ENCODE data around the gene RAVER1.

- TF ChIP-seq, protein P1, sequence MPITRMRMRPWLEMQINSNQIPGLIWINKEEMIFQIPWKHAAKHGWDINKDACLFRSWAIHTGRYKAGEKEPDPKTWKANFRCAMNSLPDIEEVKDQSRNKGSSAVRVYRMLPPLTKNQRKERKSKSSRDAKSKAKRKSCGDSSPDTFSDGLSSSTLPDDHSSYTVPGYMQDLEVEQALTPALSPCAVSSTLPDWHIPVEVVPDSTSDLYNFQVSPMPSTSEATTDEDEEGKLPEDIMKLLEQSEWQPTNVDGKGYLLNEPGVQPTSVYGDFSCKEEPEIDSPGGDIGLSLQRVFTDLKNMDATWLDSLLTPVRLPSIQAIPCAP (CRISPR knock-in tag; IDR thresholded peaks at IDR 0.05; ENCODE audit: low read depth): no peak
- TF ChIP-seq ZNF367 (CRISPR knock-in tag; IDR thresholded peaks at IDR 0.05; ENCODE audit: borderline replicate concordance) (no peak), ZNF329 (CRISPR knock-in tag; IDR thresholded peaks at IDR 0.05; ENCODE audit: low read depth) (no peak), E2F5 (CRISPR knock-in tag; conservative IDR thresholded peaks at IDR 0.05) (no peak), POLR2A (IDR thresholded peaks at IDR 0.05; ENCODE audit: insufficient read depth in 1 of 2, low read depth in 2 of 2, low read length in 2 of 2) (no peak), TCF12 (IDR thresholded peaks at IDR 0.05) (no peak), TCF12 (CRISPR knock-in tag; IDR thresholded peaks at IDR 0.05) (no peak), ZNF709 (CRISPR knock-in tag; IDR thresholded peaks at IDR 0.05) (no peak), ZNF639 (CRISPR knock-in tag; conservative IDR thresholded peaks at IDR 0.05) (no peak), ZFX (CRISPR knock-in tag; IDR thresholded peaks at IDR 0.05; ENCODE audit: low read depth) (no peak), ZKSCAN1 (IDR thresholded peaks at IDR 0.05; ENCODE audit: low read length) (no peak), TAF15 (IDR thresholded peaks at IDR 0.05; ENCODE audit: low read depth, low read length, poor library complexity, severe bottlenecking) (no peak)
- TF ChIP-seq, protein P2, sequence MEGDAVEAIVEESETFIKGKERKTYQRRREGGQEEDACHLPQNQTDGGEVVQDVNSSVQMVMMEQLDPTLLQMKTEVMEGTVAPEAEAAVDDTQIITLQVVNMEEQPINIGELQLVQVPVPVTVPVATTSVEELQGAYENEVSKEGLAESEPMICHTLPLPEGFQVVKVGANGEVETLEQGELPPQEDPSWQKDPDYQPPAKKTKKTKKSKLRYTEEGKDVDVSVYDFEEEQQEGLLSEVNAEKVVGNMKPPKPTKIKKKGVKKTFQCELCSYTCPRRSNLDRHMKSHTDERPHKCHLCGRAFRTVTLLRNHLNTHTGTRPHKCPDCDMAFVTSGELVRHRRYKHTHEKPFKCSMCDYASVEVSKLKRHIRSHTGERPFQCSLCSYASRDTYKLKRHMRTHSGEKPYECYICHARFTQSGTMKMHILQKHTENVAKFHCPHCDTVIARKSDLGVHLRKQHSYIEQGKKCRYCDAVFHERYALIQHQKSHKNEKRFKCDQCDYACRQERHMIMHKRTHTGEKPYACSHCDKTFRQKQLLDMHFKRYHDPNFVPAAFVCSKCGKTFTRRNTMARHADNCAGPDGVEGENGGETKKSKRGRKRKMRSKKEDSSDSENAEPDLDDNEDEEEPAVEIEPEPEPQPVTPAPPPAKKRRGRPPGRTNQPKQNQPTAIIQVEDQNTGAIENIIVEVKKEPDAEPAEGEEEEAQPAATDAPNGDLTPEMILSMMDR (CRISPR knock-in tag; IDR thresholded peaks at IDR 0.05): no peak
- TF ChIP-seq, protein P3, sequence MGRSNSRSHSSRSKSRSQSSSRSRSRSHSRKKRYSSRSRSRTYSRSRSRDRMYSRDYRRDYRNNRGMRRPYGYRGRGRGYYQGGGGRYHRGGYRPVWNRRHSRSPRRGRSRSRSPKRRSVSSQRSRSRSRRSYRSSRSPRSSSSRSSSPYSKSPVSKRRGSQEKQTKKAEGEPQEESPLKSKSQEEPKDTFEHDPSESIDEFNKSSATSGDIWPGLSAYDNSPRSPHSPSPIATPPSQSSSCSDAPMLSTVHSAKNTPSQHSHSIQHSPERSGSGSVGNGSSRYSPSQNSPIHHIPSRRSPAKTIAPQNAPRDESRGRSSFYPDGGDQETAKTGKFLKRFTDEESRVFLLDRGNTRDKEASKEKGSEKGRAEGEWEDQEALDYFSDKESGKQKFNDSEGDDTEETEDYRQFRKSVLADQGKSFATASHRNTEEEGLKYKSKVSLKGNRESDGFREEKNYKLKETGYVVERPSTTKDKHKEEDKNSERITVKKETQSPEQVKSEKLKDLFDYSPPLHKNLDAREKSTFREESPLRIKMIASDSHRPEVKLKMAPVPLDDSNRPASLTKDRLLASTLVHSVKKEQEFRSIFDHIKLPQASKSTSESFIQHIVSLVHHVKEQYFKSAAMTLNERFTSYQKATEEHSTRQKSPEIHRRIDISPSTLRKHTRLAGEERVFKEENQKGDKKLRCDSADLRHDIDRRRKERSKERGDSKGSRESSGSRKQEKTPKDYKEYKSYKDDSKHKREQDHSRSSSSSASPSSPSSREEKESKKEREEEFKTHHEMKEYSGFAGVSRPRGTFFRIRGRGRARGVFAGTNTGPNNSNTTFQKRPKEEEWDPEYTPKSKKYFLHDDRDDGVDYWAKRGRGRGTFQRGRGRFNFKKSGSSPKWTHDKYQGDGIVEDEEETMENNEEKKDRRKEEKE (IDR thresholded peaks at IDR 0.05): no peak
- TF ChIP-seq, protein P4, sequence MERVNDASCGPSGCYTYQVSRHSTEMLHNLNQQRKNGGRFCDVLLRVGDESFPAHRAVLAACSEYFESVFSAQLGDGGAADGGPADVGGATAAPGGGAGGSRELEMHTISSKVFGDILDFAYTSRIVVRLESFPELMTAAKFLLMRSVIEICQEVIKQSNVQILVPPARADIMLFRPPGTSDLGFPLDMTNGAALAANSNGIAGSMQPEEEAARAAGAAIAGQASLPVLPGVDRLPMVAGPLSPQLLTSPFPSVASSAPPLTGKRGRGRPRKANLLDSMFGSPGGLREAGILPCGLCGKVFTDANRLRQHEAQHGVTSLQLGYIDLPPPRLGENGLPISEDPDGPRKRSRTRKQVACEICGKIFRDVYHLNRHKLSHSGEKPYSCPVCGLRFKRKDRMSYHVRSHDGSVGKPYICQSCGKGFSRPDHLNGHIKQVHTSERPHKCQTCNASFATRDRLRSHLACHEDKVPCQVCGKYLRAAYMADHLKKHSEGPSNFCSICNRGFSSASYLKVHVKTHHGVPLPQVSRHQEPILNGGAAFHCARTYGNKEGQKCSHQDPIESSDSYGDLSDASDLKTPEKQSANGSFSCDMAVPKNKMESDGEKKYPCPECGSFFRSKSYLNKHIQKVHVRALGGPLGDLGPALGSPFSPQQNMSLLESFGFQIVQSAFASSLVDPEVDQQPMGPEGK (CRISPR knock-in tag; IDR thresholded peaks at IDR 0.05): no peak
Measured at GRCh38 chr19:10318807-10319682, 14.3 kb downstream of the RAVER1 start.

All from HepG2 (cell line).